Central memory CD4-positive, alpha-beta T cell (primary cell): ENCODE measurements around the gene SENP5.
"Not testable (repeated sequence)": the region's sequence is repeated elsewhere in the genome, so short reads cannot be mapped to it uniquely, and the experiment has no call there.

Experiments used
- DNase-seq: peaks from one replicate; pipeline ENCODE4 v3.0.0; 2022
- total RNA-seq, 3 experiments: gene quantifications; one replicate each; lab custom pipeline; 2026; lab: John Stamatoyannopoulos, UW

Gene SENP5
- total RNA-seq, result 92.4 to 118 (median 118) reads per million in 3 experiments

- peak; percentile 84 for DNase-seq
These were observed at the start of gene SENP5 for GRCh38 chr3:196867507-196868296. TSS of gene SENP5 (plus strand) at chr3:196867920. CDS start at chr3:196885182, 17,262 bp downstream.

- no peak for DNase-seq
These were observed 45.8 kb upstream of the SENP5 start for GRCh38 chr3:196821806-196822355.

GRCh38 chr3:196829651-196830050 lies 38.1 kb upstream of the SENP5 start:
- not testable (repeated sequence) for DNase-seq

DNA sequence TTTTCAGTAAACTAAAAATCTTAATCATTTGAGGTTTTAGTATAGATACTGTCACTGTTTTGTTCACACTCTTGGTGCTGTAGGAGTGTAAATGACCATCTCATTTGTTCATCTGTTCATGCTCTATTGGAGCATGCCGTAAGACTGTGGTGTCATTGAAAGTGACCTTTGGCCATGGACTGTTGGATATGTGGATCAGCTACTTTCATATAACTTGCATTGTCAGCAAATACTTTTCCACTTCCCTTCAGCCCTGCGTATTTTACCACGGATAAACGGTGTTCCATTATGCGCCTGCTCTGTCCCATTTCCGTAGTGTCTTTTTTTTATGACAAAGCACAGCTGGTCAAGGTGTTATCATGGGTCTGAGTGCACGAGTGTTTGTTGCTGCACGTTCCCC lies 32.6 kb upstream of the SENP5 start:
- DNase-seq, result no peak

DNA sequence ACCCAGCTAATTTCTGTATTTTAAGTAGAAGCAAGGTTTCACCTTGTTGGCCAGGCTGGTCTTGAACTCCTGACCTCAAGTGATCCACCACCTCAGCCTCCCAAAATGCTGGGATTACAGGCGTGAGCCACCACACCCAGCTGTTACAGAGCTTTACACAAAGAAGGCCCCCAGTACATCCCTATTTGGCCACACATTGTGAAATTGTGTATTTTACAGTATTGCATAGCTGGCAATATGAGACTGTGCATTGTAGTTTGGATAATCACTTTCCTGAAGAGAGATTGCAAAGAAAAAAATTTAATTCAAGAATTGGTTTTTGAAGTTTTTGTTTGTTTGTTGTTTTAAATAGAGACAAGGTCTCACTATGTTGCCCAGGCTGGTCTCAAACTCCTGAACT lies 31.1 kb upstream of the SENP5 start:
- DNase-seq, result not testable (repeated sequence)

- peak; percentile 57 for DNase-seq
These were observed 29.8 kb upstream of the SENP5 start for GRCh38 chr3:196837819-196838420.

DNA sequence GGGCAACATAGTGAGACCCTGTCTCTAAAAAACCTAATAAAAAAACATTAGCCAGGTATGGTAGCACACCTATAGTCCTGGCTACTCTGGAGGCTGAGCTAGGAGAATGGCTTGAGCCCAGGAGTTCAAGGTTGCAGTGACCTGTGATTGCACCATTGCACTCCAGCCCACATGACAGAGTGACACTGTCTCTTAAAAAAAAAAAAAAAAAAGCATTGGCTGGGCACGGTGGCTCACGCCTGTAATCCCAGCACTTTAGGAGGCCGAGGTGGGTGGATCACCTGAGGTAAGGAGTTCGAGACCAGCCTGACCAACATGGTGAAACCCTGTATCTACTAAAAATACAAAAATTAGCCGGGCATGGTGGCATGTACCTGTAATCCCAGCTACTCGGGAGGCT lies 28.4 kb upstream of the SENP5 start:
- DNase-seq, result not testable (repeated sequence)

DNA sequence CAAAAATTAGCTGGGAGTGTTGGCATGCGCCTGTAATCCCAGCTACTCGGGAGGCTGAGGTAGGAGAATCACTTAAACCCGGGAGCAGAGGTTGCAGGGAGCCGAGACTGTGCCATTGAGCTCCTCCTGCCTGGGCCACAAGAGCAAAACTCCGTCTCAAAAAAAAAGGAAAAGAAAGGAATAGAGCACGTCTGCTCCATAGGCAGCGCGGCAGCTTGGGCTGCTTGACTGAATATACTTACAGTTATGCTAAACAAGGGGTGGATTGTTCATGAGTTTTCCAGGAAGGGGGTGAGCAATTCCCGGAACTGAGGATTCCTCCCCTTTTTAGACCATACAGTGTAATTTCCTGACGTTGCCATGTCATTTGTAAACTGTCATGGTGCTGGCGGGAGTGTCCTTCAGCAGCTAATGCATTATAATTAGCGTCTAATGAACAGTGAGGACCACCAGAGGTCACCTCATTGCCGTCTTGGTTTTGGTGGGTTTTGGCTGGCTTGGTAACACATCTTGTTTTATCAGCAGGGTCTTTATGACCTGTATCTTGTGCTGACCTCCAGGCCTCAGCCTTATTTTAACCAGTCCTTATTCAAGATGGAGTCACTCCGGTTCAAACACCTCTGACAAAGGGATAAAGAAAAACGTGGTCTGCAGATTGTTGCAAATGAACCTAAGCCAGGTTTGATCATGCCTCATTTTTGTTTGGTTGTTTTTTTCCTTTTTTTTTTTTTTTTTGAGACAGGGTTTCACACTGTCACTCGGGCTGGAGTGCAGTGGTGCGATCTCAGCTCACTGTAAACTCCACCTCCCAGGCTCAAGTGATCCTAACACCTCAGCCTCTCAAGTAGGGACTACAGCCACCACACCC lies 24.9 kb upstream of the SENP5 start:
- no peak for DNase-seq

- no peak for DNase-seq
These were observed 24.1 kb upstream of the SENP5 start for GRCh38 chr3:196843435-196844110.

- not testable (repeated sequence) for DNase-seq
These were observed 23.2 kb upstream of the SENP5 start for GRCh38 chr3:196844235-196845219.

GRCh38 chr3:196848375-196848774 lies 19.3 kb upstream of the SENP5 start:
- DNase-seq, result not testable (repeated sequence)

DNA sequence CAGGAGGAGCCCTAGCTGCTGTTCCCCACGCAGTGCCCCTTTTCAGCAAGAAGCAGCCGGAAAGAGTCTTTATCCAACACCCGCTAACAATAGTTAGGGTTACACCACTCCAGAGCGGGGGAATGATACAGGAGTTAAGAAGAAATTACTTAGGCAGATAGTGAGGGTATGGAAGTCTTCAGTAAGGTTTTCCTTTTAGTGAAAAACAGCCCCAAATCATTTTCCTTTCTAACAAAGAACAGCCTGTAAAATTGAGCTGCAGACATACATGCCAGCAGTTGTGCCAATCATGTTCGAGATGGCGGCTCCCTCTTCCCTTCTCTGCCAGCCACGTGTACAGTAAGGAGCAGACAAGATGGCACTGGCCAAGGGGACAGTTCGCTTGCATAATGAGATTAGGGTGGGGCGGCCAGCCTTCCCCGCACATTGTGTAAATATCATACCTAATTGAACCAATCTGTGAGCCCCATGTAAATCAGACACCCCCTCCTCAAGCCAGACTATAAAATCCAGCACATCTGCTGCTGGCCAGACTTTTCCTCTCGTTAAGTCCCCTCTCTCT lies 18.5 kb upstream of the SENP5 start:
- DNase-seq, result no peak

DNA sequence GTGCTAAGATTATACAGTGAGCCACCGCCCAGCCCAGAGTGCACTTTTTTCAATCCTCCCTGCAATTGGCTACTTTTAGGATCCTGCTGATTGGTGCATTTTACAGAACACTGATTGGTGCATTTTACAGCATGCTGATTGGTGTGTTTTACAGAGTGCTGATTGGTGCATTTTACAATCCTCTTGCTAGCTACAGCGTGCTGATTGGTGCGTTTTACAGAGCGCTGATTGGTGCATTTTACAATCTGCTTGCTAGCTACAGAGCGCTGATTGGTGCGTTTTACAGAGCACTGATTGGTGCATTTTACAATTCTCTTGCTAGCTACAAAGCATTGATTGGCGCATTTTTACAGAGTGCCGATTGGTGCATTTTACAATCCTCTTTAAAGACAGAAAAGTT lies 4.7 kb upstream of the SENP5 start:
- not testable (repeated sequence) for DNase-seq

- DNase-seq, result no peak
These were observed 589 bp upstream of the SENP5 start for GRCh38 chr3:196867155-196867506.

- DNase-seq, result peak; percentile 3
These were observed 559 bp downstream of the SENP5 start for GRCh38 chr3:196868297-196868661.

GRCh38 chr3:196872316-196872715 lies 4.6 kb downstream of the SENP5 start:
- DNase-seq, result no peak

DNA sequence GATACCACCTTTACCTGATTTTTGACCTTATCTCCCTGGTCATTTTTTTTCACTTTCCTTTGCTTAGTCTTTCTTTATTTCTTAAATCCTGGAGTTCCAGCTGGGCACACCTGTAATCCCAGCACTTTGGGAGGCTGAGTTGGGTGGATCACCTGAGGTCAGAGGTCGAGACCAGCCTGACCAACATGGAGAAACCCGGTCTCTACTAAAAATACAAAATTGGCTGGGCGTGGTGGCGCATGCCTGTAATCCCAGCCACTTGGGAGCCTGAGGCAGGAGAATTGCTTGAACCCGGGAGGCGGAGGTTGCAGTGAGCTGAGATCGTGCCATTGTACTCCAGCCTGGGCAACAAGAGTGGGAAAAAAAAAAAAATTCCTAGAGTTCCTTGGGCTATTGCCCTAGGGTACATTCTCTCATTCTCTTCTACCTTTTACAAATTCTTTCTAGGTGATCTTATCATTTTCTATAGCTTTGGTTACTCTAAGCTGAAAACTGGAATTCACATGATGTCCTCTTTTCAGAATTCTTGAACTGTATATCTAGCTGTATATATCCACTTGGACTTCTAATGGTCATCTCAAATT lies 6.9 kb downstream of the SENP5 start:
- not testable (repeated sequence) for DNase-seq

- DNase-seq, result no peak
These were observed 7.5 kb downstream of the SENP5 start for GRCh38 chr3:196875258-196875657.

DNA sequence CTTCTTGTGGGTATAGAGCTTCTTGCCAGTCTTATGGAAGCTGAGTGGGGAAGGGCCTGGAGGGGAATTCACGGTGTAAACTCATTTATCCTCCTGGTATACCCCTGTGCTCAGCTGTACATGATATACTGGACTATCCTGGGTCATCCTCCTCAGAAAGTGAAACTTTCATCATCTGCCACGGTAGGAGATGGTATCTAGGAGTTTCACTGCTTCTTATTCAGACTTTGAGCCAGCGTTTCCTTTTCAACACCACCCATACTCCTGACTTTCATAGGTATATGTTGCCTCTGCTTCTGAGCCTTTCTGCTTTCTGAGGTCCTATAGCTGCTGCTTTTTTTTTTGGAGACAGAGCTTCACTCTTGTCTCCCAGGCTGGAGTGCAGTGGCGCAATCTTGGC lies 15.6 kb downstream of the SENP5 start:
- no peak for DNase-seq

GRCh38 chr3:196886144-196886543 lies 18.4 kb downstream of the SENP5 start:
- DNase-seq, result no peak
